ENCODE measurements around the gene ITPR2. TPM values are rescaled to one million over a fixed set of nuclear protein-coding genes. Genes with fewer than 3 reads are reported as not detected.

The ITPR2 gene
- total RNA-seq, 1 donor from 2014 or later = 74.5 TPM

DNA sequence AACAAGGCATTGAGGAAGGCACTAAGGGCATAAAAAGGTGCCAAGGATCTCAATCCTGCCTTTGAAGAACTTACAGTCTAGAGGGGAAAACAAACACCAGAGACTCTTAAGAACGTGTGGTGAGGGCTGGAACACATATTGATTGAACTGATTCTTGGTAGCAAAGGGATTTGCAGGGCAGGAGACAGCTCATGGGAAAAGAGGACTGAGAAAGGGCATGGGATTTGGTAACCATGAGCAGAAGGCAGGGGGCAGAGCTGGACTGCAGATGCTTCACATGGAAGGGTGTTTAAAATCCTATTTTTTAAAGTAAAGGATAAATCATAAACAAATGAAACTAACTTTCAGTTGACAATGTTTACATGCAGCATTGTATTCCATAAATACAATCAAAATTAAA is 203.1 kb downstream of the ITPR2 start:
- TF ChIP-seq CTCF (IDR thresholded peaks at IDR 0.05) = no peak
- no peak for ATAC-seq (ENCODE audit: low read depth)
- Mint-ChIP-seq H3K27me3 (no peaks in the 10 kb centered on the region), H3K4me3 (no peak overlapping the region), H3K36me3 (ENCODE audit: low read depth) (peaks cover 73% of the 10 kb centered on the region), H3K9me3 (no peaks in the 10 kb centered on the region), H3K27ac (no peak overlapping the region), H3K4me1 (no peaks in the 10 kb centered on the region)
- ChIA-PET POLR2A (no interaction called here), CTCF (interaction anchor here (0.6 kb wide), 1 partner anchor 255 kb away, joined by 3 read pairs; no protein-coding TSS in a partner anchor)
- DNase-seq = no peak
- intact Hi-C loops (cut with micrococcal nuclease) = no loop called here

DNA sequence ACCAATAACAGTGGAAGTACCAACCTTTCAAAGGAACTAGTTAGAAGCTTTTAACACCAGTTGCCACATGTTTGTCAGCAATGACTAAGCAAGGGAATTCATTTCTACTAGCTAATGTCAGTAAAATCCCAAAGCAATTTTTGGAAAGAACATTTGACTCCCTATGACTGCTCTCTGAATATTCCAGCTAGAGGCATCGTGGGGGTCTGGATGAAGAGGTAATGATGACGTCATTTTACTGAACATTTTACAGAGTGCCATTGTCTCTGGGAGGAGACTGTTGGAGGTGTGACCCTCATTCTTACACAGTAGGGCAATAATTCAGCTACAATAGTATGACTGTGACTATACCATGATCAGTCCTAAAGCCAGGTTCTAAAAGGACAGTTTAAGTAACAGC is 204.8 kb downstream of the ITPR2 start:
- Mint-ChIP-seq H3K36me3 (ENCODE audit: low read depth) (peaks cover 71% of the 10 kb centered on the region), H3K27ac (no peak overlapping the region), H3K27me3 (no peaks in the 10 kb centered on the region), H3K4me1 (no peaks in the 10 kb centered on the region), H3K4me3 (no peak overlapping the region), H3K9me3 (no peaks in the 10 kb centered on the region)
- no peak for ATAC-seq (ENCODE audit: low read depth)
- POLR2A ChIA-PET = interaction anchor here (0.5 kb wide), 1 partner anchor 130 kb away, joined by 5 read pairs; no protein-coding TSS in a partner anchor
- no peak for DNase-seq
- CTCF ChIA-PET = interaction anchor here (1.5 kb wide), 1 partner anchor 24 kb away, joined by 4 read pairs; no protein-coding TSS in a partner anchor
- TF ChIP-seq CTCF (IDR thresholded peaks at IDR 0.05) = no peak
- intact Hi-C loops (cut with micrococcal nuclease) = no loop called here

DNA sequence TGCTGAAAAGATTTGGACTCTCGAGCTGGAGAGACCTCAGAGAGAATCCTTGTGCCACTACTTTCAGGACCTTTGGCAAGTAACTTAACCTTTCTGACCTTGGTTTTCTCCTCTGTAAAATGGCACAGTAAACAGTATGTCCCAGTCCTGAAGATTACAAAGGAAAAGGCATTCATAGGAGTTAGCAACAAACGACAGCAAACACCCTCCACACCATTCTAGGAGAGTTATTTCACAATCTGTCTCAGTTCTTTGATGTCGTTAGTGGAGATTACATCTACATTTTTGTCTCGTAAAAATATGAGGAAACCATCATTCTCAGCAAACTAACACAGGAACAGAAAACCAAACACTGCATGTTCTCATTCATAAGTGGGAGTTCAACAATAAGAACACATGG is 205.7 kb downstream of the ITPR2 start:
- peaks cover 80% of the 10 kb centered on the region for H3K36me3 Mint-ChIP-seq (ENCODE audit: low read depth)
- TF ChIP-seq CTCF (IDR thresholded peaks at IDR 0.05) = no peak

GRCh38 chr12:26623136-26623535 is 209.9 kb downstream of the ITPR2 start:
- CTCF ChIA-PET = interaction anchor here (1.2 kb wide), 1 partner anchor 9 kb away, joined by 6 read pairs; no protein-coding TSS in a partner anchor
- Mint-ChIP-seq H3K9me3 (no peaks in the 10 kb centered on the region), H3K4me1 (no peaks in the 10 kb centered on the region), H3K27ac (no peak overlapping the region), H3K27me3 (no peaks in the 10 kb centered on the region), H3K36me3 (ENCODE audit: low read depth) (peaks cover 77% of the 10 kb centered on the region), H3K4me3 (no peak overlapping the region)
- DNase-seq (no peak), ATAC-seq (ENCODE audit: low read depth) (no peak)
- POLR2A ChIA-PET = no interaction called here
- TF ChIP-seq CTCF (IDR thresholded peaks at IDR 0.05) = no peak
- intact Hi-C loops (cut with micrococcal nuclease) = no loop called here

More for the DNA sequence above, 205.7 kb downstream of the ITPR2 start:
- CTCF ChIA-PET = no interaction called here
- intact Hi-C loops (cut with micrococcal nuclease) = no loop called here
- ATAC-seq (ENCODE audit: low read depth) = no peak
- Mint-ChIP-seq H3K4me3 (no peak overlapping the region), H3K9me3 (no peaks in the 10 kb centered on the region), H3K27ac (no peak overlapping the region), H3K27me3 (no peaks in the 10 kb centered on the region), H3K4me1 (no peaks in the 10 kb centered on the region)
- DNase-seq = no peak
- POLR2A ChIA-PET = no interaction called here

GRCh38 chr12:26622601-26623000 is 210.4 kb downstream of the ITPR2 start:
- Mint-ChIP-seq H3K27me3 (no peaks in the 10 kb centered on the region), H3K4me3 (no peak overlapping the region), H3K27ac (no peak overlapping the region), H3K9me3 (no peaks in the 10 kb centered on the region), H3K4me1 (no peaks in the 10 kb centered on the region), H3K36me3 (ENCODE audit: low read depth) (peaks cover 75% of the 10 kb centered on the region)
- DNase-seq = no peak
- TF ChIP-seq CTCF (IDR thresholded peaks at IDR 0.05) = no peak
- intact Hi-C loops (cut with micrococcal nuclease) = no loop called here
- no peak for ATAC-seq (ENCODE audit: low read depth)
- CTCF ChIA-PET = no interaction called here
- POLR2A ChIA-PET = no interaction called here

Measured in activated B cell treated with CpG ODN at 0.5 μM for 24 hours (primary cell).